GM21528 (cell line): ENCODE measurements around the gene RER1.

Experiments used
- ATAC-seq: cut with Tn5 transposase; IDR thresholded peaks from one replicate; pipeline ENCODE4 v1.9.1; 2021; ENCODE audit warnings: mild to moderate bottlenecking, moderate library complexity; ENCODE audit not compliant: unreplicated experiment, low FRiP score

The RER1 gene

DNA sequence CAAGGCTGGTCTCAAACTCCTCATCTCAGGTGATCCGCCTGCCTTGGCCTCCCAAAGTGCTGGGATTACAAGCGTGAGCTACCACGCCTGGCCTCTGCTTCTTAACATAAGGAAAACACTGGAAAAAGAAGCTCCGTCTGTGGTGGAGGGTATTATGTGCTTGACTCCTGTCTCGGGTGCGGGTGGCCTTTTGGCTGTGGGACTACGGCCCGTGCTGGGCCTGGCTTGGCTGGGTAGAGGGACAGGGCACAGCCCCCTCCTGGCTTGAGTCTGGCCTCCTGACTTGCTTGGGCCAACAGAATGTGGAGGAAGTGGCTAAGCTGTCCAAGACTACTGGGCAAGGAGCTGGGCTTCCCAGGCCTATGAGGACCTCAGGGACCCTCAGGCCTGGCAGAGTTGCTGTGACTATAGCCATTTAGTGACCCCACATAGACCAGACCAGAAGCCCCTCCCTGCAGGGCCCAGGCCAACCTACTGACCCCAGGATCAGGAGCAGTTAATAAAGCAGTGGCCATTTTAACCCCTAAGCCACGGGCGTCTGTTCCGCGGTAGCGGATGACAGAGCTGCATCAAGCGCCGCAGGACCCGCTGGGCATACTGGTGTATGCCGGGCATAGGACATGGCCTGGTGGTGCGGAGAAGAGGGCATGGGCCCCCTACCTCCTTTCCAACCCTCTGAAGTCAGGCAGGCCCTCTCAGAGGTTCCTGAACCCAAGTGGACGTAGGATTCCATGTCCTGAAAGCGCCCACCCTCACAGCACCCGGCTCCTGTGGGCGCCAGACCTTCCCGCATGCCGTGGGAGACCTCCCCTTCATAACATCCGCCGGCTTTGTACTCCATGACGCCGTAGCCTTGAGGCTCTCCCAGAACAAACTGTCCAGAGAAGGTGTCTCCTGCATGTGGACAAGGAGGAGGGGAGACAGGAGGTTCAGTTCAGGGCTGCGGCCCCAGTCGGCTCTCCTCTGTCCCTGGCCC lies 4.7 kb upstream of the RER1 start:
- ATAC-seq = no peak

DNA sequence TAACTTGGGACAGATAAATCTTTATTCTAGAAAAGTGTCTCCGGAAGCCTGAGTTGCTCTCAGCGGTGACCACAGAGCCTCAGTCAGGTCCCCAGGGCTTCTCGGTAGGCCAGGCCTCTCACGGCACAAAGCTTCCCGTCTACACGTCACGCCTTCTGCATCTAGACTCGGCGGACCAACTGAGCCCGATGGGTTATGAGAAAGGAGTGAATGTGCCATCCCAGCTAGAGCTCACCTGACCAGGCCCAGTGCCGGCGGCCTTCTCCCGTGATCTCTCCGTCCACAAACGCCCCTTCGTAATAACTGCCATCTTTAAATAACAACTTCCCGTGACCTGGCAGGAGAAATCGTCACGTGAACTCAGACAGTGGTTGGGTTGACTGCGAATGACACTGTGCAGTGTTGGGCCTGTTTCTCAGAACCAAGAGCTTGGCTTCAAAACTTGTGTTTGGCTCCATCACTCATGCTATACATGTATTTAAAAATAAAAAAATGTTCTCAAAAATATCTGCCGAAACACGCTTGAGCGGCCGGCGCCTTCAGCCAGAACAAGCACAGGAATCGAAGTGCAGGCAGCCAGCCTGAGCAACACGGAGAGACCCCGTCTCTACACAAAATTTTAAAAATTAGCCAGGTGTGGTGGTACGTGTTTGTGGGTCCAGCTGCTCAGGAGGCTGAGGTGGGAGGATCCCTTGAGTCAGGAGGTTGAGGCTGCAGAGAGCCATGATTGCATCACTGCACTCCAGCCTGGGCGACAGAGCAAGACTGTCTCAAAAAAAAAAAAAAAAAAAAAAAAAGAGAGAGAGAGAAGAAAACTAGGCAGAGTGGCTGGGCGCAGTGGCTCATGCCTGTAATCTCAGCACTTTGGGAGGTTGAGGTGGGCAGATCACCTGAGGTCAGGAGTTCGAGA lies 3.4 kb upstream of the RER1 start:
- no peak for ATAC-seq

DNA sequence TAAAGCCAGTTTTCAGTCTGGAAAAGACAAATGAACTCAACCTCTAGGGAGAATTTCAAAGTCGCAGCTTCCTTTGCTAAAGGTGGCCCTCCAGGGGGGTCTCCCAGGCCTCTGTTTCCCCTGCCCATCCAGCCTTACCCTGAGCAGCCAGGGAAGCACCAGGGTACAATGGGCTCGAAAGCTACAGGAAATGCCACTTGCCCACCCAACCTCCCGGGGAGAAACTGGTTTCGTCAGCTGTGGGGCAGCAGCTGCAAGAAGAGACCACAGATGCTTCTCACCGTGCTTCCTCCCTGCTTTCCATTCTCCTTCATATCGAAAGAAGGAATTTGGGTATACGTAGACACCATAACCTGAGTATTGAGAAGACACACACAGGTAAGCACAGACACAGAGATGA lies 2.0 kb upstream of the RER1 start:
- ATAC-seq = no peak

DNA sequence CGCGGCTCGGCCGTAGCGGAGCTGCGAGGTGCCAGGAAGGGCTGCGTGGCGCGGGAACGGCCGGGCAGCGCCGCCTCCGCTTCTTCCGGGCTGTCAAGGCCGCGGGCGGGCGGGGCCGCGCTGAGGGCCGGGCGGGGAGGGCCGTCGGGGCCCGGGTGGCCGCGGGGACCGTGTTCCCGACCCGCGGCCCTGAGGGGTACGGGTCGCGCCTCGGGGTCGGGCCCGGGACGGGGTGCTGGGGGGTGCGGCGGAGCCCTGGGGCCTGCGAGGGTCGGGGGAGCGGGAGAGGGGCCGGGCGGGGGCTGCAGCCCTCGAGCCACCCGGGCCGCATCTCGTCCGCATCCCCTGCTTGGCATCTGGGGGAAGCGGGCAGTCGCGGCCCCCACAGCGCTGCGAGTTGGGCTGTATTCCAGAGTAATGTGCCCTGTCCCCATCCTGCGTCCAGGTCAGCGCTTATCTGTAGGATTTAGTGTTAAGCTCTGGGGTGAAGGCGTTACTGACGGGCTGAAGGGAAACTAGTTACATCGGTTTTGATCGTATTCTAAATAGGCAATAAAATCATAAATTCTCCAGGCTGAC lies 379 bp downstream of the RER1 start:
- ATAC-seq = peak; percentile 24

DNA sequence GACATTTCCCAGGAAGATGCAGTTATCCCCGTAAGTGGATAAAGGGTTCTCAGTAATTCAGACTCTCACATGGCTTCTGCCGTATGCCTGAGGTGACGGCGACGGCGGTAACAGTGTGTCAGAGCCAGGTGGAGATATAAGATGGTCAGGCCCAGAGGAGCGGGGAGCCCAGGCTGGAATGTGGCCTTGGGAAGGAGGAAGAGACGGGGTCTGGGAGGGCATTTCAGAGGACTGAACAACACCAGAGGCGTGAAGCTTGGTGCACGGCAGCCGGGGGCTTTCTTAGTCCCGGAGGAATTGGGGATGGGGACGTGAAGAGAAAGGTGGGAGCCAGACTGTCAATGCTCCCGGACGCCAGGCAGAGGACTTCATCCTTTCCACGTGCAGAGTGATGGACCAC lies 1.0 kb downstream of the RER1 start:
- no peak for ATAC-seq

DNA sequence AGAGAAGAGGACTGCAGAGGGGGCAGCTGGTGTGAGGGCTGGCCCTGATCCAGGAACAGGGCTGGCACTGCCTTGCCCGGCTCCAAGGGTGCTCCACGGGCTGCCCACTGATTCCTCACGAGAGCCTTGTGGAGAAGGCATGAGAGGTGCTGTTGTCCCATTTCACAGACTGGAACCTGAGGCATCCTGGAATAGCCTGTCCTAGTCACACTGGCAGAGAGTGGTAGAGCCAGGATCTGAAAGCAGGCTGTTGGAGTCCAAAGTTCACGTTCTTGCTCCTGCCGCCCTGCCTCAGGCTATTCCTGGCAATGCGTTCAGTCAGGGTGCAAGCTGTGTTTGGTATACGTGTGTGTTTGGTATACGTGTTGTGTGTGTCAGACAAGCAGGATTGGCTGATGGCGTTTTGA lies 1.8 kb downstream of the RER1 start:
- ATAC-seq = no peak

DNA sequence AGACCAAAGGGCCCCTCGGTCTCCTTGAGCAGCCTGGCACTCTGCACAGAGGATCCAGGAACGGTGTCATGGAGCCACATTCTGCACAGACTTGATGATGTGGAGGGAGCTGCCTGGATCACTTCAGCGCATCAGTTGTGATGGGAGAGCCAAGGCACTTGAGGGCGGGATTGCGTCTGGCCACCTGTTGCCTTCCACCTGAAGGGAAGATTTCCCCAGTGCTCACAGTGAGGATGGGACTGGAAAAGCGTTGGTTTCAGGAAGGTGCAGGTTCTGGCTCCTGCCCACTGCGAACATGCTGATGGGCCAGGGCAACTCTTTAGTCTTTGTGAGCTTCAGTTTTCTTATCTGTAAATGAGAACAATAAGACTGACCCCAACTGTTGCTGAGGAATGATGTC lies 2.6 kb downstream of the RER1 start:
- ATAC-seq = no peak

DNA sequence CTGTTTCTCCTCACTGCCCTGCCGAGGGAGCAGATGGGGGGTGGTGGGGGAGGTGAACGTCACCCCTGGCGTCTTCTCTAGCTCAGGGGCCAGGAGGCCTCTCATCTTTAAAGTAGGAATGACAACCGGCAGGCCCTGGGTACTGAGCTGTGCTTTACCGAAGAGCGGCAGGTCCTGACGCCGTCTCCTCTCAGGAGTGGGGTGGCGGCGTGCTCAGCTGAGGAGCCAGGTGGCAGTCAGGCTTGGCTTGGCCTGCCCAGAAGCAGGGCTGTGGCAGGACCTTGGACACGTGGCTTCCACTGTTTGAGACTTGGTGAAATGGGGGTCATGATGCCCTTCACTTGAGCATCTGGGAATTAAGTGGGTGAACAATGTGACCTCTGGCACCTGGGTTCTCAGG lies 3.1 kb downstream of the RER1 start:
- ATAC-seq = no peak

DNA sequence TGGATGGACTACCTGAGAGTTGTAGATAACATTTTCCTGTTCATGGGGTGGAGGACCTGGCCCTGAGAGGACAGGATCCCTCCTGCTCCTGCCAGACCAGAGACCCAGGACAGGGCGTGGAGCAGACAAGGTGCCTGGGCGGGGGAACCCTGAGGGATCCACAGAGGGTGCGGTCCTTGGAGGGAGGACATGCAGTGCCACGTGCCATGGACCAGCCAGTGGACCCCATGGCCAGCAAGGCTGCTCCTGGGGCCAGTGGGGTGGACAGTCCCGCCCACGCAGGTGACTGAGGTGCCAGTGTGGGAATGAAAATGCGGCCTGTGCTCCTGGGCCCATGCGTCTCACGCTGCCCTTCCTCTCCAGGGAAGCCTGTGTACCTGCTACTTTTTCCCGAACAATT lies 3.6 kb downstream of the RER1 start:
- no peak for ATAC-seq

DNA sequence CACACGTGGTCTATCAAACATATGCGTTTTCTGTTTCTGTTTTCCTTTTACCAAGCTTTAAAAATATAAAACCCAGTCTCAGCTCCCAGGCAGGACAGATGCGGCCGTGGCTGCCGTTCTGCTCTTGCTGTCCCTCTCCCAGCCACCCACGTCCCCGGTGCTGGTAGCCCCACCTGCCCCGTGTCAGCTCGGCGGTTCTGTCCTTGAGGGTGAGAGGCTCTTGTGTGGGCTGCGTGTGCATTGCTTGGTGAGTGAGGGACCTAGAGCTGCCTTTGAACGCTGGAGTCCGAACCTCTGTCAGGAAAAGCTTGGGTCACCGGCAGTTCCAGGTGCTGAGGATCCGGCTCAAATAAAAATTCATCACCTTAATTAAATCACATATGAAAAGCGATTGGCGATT lies 4.4 kb downstream of the RER1 start:
- ATAC-seq = no peak

DNA sequence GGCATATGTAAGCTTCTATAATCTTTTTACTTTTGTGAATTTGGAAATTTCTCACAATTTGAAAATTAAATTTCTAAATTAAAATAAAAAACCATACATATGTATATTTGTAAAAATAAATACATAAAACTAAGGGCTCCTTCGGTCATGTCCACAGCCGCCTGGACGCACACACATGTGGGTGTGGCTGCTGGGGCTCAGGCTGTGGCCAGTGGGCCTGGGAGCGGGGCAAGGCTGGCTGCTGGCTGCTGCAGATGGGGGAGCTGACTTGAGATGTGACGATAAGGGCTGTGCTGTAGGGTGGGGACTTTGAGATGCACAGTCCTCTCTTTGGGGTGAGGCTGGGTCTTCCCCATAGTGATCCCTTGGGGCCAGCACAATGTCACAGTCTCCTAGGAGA lies 4.8 kb downstream of the RER1 start:
- ATAC-seq = no peak

DNA sequence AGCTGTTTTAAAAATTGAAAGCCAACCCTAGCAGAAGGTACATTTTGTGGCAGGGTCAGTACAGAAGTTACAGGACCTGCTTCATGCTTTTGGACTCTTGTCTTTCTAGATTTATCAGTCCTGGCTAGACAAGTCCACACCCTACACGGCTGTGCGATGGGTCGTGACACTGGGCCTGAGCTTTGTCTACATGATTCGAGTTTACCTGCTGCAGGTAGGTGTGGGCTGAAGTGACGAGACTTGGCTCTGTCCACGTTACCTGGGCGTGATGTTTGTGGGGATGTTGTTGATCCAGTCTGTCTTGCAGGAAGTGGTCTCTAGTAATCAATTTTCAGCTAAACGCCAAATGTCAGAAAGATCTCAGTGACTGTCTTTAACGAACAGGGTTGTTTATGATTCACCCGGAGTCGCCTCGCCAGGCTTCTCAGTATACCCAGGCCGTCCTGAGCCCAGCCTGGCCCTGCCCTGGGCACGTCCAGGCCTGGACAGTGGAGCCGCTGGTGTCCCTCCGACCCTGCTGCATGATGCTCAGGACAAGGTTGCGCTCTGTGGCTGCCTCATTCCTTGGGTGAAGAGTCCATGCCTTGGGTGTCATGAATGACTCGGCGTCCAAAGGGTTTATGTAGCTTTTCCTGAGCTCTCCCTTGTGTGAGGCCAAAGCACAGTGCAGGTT lies 5.5 kb downstream of the RER1 start:
- no peak for ATAC-seq

DNA sequence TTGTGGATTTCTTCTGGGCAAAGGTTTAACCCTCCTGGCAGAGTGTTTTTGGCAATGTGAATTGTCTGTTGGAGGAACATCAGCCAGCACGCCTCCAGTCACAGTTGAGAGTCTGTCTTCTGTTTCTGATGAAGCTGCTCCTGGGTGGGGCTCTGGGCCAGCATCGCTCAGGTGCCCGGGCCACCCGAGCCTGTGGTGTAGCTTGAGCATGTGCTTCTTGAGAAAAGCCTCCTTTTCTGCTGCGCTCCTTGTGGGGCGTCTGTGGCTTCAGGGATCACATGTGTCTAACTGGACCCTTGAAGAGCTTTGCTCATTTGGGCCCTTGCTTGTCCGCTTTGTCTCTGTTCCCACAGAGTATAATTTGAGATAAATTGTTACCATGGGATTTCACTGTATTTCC lies 7.2 kb downstream of the RER1 start:
- no peak for ATAC-seq

DNA sequence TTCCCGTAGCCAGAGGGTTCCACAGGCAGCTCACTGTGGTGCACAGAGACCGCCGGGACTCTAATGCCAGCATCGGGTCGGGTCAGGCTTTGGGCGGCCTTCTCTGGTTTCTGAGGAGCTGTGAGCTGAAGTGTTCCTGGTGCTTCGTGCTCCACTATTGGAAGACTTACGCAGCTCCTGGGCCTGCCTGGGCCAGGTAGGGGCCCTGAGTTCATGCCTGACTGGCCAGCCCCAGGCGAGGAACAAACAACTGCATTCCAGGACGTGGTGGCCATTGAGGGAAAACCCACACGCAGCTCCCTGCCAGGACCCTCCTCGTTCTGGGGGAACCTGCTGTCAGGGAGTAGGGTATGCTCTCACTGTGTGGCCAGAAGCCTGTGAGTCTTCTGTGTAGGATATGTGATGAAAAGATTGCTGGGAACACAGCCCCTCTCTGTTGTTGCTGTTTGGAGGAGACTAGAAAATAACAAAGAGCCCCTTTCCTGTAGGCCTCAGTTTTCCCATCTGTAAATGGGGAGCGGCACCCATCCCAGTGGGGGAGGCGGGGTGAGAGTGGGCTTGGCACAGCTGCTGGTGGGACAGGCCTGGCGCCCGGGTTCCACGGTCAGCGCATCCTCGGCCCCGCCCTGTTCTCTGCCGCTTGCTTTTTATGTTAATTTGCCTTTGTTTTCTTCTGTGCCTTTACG lies 8.4 kb downstream of the RER1 start:
- ATAC-seq = no peak

DNA sequence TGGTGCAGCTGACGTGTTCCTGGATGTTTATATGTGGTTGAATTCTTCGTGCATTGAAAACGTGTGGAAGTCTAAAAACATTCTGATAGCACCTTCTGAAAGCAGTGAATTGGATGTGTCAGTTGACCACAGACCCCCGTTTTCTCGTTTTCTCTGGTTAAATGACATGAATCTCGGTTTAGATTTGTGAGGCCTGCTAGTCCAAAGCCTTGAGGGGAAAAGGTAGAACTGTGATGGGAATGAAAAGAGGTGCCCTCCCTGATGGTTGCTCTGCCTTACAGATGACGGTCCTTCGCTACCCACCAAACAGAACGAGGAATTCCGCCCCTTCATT lies 8.9 kb downstream of the RER1 start:
- no peak for ATAC-seq

DNA sequence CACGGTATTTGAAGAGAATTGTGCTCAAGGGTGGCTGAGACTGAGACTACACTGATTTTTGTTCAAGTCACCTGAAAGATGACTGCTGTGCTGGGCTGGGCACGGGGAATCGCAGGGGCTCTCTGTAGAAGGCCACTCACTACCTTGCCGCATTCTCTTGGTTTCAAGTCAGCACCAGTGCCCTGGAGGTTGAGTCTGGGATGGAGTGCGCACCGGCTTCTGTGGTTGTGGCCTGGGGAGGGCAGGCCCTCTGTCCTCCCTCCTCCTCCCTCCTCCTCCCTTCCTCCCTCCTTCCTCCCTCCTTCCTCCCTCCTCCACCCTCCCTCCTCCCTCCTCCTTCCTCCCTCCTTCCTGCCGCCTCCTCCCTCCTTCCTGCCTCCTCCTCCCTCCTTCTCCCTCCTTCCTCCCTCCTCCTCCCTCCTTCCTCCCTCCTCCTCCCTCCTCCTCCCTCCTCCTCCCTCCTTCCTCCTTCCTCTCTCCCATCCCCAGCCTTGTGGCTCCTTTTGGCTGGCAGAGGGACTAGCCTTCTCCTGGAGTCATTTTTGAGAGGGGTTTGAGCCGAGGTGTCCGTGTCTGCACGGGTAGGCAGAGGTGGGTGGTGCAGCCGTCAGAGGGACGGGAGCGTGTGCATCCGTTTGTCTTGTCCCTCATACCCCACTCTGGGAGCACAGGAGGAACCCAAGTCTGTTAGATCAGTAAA lies 9.5 kb downstream of the RER1 start:
- ATAC-seq = no peak

DNA sequence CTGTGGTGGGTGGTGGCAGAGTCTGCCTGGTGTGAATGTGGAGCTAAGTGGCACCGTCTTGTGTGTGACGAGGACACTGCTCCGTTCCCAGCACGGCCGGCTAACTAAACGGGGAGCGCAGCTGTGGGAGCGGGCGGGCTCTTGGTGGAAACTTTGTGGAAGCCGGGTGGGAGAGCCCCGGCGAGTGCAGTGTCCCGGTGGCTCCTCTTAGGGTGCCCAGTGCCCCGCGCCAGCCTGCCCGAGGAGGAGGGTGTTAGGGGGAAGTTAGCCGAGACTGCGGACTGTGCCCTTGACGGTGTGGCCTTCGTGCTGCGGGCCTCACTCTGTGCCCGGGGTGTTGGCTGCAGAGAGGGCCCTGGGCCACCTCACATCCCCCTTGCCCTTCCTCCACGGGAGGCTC lies 10.8 kb downstream of the RER1 start:
- ATAC-seq = no peak

DNA sequence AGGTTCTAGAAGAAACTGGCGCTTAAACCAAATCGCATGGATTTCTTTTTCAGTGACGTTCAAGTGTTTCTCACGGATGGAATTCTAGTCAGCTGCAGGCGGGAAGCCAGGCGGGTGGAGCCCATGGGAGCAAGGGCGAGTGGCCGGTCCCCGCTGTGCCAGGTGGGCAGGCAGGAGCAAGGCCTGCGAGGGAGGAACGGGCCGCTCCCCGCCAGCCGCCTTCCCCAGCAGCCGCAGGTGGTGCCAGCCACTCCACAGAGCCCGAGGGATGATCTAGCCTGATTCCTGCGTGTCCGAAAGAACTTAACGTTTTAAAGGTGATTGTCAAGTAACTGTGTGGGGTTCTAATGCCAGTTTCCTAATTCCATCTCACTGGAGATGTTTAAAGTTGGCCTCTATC lies 11.6 kb downstream of the RER1 start:
- no peak for ATAC-seq

DNA sequence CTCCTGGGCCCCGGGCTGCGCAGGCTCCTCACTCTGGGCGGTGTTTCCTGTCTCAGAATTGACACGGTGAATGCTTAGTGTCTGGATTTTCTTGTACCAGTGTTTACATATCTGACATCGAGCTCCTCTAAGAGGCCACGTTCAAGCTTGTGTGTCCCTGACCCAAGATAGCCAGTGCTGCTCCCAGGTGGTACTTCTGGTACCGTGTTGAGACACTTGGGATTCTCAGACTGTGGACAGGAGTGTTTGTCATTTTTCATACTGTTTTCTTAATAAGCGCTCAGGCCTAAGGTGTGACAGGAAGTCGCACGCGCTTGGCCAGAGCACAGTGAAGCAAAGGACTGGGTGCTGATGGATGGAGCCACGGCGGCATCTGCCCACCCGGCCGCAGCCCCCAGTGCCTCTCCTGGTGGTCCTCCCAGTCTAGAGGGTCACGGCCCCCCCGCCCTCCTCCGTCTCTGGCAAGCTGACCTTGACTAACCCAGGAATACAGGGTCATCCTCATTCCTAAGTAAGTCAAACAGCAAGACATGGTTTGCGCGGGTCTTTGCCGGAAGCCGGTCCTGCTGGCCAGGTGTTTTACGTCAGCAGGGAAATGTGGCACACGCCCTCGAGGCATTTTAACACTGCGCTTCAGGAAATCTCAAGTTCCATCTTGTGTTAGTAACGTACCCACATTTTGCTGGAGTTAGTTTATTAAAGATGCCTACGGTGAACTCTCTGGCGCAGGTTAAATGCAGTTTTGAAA lies 12.7 kb downstream of the RER1 start:
- ATAC-seq = no peak
